Sigmoid colon (tissue), 4 donors: ENCODE measurements around the gene IGSF21.

Experiments used
- CTCF ChIP-seq, 4 experiments: fragments of 450-650 bp in 3 of 4; fragments of 200-600 bp in 1 of 4; IDR thresholded peaks; one replicate each; pipeline ENCODE4 v1.5.1; 2016 to 2019; ENCODE audit warnings: antibody characterized with exemption in 4 of 4, mild to moderate bottlenecking in 3 of 4, moderate library complexity in 2 of 4
- POLR2A ChIP-seq, 2 donors: fragments of 450-650 bp; IDR thresholded peaks; one replicate each; pipeline ENCODE4 v1.6.1; 2016; ENCODE audit warnings: antibody characterized with exemption in 2 of 2, mild to moderate bottlenecking in 2 of 2, moderate library complexity in 2 of 2
- POLR2AphosphoS5 ChIP-seq, 4 donors: sonication (generic); formaldehyde crosslinking; IDR thresholded peaks; one replicate each; pipeline ENCODE4 v1.6.1; 2017; ENCODE audit warnings: antibody characterized with exemption in 4 of 4

- TF ChIP-seq CTCF (IDR thresholded peaks at IDR 0.05) (no peak), POLR2A (IDR thresholded peaks at IDR 0.05) (no peak), POLR2AphosphoS5 (IDR thresholded peaks at IDR 0.05) (no peak)
These were observed 37.7 kb upstream of the IGSF21 start for GRCh38 chr1:18069903-18070302.
